GM21515 (cell line): ENCODE measurements around the gene CLEC10A.

ENCODE experiments used
- ATAC-seq: cut with Tn5 transposase; IDR thresholded peaks from one replicate; pipeline ENCODE4 v1.9.1; 2021; ENCODE audit not compliant: unreplicated experiment

CLEC10A gene

DNA sequence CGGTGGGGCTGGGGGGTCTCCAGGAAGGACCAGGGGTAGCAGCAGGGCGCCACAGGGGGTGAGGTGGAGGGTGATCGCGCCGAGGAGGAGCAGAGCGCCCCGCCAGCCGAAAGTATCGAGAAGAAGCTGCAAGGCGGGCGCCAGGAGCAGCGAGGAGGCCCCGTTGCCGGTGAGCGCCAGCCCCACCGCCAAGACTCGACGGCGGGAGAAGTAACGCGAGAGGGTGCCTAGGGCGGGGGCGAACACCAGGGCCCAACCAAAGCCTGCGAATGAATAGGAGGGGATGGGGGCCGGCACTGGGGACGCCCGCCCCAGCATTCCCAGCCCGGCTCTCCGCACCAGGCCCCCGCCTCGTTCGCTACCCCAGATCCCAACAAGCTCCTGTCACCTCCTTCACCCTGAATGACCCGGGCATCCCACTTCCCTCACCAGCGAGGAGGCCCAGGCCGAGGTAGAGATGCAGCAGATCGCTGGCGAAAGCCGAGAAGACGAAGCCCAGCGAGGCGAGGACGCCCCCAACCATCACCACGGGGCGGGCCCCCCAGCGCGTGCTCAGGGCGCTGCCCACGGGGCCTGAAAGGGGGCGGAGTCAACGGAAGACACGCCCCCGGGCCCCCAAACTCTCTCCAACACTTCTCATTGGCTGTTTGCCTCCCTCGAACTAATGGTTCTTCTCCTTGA, 37.4 kb downstream of the CLEC10A start:
- no peak for ATAC-seq

DNA sequence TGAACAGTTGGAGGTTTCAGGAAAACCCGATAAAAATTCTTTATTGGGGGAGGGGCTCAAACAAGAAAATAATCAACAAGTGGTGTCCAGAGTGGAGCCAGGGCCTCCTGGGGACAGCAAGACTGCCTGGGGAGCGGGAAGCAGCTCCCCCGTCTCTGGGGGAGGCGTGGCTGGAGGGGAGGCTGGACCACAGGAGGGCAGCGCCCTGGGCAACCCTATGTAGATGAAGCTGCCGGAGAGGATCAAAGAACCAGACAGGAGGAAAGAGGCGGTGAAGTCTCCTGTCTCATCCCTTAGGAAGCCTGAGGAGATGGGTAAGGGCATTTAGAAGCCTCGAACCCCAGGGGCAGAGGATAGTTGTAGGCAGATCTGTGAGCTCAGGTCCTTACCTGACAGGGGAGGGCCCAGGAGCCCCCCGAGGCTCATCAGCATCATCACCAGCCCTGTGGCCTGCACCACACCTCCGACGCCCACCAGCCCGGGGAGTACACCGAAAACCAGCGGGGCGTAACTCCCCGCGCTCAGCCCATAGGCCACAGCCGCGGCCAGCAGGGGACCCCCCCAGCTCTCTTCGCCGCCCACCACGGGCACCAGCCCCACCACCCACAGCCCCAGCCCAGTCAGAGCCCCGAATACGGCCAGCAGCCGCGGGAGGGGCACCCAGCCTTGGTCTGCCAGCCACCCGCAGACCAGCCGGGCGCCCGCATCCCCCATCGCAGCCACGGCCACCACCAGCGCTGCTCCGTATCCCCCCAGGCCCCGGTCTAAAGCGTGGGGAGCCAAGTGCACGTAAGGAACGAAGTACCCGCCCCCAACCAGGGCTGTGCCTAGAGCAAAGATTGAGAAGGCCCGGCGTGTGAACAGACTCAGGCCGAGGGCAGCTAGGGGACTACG, 38.2 kb downstream of the CLEC10A start:
- ATAC-seq: no peak

DNA sequence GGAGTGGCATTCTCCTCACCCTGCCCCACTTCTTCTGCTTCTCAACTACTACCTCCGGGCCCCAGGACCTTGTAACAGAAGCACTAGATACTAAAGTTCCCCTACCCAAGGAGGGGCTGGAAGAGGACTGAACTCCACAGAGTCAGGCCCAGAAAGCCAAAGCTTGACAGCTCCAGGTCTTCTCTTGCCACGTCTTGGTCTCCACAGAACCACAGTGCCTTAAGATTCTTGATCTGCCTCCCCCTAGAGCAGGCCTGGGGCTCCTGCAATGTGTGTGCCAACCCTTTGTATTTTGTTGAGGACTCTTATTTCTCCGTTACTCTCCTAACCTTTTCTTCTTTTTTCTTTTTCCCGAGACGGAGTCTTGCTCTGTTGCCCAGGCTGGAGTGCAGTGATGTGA, 40.2 kb downstream of the CLEC10A start:
- no peak for ATAC-seq

DNA sequence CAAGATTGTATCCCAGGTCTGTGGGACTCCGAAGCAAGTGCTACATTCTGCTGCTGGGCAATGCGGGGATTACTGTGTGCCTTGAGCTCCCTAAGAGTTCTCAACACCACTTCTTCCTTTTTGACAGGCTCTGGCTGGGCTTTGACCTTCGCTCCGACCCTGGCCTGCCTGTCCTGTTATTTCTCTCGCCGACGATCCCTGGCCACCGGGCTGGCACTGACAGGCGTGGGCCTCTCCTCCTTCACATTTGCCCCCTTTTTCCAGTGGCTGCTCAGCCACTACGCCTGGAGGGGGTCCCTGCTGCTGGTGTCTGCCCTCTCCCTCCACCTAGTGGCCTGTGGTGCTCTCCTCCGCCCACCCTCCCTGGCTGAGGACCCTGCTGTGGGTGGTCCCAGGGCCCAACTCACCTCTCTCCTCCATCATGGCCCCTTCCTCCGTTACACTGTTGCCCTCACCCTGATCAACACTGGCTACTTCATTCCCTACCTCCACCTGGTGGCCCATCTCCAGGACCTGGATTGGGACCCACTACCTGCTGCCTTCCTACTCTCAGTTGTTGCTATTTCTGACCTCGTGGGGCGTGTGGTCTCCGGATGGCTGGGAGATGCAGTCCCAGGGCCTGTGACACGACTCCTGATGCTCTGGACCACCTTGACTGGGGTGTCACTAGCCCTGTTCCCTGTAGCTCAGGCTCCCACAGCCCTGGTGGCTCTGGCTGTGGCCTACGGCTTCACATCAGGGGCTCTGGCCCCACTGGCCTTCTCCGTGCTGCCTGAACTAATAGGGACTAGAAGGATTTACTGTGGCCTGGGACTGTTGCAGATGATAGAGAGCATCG, 41.8 kb downstream of the CLEC10A start:
- no peak for ATAC-seq

DNA sequence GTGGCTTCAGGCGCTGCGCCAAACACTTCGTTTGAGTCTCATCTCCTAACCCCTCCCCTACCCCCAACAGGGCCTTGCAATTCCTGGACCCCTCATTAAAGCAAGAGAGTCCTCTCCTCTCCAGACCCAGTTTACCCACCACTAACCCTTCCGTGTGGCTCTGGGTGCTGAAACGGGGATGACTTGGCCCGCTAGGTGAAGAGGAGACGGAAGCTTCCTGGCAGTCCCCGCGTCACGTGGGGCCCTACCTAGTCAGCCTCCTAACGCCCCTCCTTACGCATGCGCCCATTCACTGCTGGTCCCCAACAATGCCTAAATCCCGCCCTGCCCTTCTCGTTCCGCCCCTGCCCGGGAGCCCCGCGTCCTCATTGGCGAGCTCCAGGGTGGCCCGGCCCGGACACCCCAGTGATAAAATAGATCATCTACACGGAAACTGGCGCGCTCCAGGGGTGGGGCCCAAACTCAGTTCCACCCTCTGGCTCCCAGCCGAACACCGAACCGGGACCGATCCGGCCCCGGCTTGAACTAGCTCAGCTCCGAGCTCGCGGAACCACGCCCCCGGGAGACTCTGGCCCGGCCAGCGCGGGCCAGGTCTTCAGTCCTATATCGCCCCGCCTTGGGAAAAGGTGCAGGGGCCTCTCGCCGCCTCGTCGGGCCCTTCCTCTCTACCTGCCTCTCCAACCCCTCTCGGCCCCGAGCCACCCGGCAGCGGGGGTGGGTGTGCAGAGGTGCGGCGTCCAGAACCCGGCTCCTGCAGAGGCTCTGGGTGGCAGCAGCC, 44.3 kb downstream of the CLEC10A start, which contains the start of gene SLC16A13:
Gene SLC16A13, plus strand, starts transcription at position 425 of the 778 bp plus-strand sequence. CDS start 368 bp downstream, outside the sequence.
- ATAC-seq: peak; percentile 83

DNA sequence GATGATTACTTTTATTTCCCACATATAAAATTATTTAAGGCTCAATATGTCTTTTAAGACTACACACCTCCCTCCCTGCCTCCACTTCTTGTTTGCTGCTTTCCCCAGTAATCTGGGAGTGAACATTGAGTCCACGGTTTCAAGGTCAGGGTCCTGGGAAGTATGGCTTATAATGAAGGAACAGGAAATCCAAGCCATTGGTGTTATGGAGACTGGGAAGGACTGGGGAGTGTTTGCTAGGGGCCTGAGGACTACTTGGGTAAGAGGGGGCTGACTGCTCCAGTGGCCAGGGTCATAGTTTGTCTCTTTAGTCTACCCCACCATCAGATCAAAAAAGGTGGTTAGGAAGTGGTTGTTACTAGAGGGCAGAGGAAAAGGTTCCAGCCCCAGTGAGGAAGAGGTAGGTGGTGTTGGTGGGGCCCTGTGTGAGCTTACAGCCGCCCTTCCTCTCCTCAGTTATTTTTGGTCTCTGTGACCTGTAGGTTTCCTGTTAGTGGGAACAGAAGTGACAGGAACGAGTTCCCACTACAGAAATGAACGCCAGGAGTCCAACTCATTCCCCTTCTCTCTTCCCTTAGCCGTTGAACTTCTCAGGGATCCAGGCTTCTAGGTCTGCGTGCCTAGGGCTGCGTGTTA, 45.0 kb downstream of the CLEC10A start:
- peak; percentile 8 for ATAC-seq

DNA sequence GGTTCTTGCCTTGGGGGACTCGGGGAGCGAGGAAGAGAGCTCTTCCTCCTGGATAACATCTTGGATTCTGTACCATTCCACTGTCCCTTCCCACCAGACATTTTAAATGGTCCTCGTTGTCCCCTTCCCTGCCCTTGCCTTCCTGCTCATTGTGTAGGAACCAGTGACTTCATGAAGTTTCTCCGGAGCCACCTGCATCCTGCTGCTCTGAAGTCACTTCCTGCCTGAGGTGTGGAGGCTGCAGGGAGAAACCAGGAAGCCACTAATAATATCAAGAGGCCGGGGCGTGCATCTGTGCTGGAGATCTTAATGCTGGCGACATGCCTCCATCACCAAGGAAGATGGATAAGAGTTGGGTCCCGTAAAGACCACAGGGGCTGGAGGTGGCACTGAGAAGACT, 50.4 kb downstream of the CLEC10A start:
- ATAC-seq: no peak

DNA sequence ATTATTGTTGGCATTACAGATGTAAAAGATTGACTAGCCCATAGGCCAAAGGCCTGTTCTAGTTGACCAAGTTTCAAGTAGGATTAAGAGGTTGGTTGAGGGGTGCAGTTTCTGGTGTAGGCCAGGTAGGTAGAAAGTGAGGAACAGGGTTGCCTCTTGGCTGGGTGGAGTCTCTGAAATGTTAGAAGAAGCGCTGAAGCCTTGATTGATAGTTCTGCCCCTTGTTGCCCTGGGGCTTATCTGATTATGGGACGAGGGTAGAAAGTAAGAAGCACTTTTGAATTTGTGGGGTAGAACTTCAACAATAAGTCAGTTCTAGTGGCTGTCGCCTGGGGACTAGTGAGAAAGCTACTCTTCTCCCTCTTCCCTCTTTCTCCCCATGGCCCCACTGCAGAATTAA, 51.0 kb downstream of the CLEC10A start:
- no peak for ATAC-seq

DNA sequence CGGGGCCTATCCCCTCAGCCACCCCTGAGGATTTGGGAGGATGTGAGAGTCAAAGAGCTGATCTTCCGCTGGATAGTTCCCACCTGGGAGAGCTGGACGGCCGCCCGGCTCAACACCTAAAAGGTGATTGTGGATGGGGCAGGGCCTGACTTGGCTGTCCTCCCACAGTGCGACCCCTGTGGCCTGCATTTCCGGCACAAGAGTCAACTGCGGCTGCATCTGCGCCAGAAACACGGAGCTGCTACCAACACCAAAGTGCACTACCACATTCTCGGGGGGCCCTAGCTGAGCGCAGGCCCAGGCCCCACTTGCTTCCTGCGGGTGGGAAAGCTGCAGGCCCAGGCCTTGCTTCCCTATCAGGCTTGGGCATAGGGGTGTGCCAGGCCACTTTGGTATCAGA, 52.7 kb downstream of the CLEC10A start:
- no peak for ATAC-seq

DNA sequence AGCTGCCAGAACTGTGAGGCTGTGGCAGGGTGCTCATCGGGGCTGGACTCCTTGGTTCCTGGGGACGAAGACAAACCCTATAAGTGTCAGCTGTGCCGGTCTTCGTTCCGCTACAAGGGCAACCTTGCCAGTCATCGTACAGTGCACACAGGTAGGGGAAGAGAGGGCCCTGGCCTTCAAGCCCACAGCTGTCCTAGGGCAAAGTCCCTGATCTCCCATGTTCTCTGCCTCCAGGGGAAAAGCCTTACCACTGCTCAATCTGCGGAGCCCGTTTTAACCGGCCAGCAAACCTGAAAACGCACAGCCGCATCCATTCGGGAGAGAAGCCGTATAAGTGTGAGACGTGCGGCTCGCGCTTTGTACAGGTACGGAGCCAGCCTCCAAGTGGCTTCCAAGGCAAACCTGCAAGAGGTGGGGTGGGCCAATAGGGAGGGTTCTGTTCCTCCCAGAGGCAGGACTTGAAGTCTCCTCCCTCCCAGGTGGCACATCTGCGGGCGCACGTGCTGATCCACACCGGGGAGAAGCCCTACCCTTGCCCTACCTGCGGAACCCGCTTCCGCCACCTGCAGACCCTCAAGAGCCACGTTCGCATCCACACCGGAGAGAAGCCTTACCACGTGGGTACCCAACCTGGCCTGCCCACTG, 53.5 kb downstream of the CLEC10A start:
- ATAC-seq: no peak

DNA sequence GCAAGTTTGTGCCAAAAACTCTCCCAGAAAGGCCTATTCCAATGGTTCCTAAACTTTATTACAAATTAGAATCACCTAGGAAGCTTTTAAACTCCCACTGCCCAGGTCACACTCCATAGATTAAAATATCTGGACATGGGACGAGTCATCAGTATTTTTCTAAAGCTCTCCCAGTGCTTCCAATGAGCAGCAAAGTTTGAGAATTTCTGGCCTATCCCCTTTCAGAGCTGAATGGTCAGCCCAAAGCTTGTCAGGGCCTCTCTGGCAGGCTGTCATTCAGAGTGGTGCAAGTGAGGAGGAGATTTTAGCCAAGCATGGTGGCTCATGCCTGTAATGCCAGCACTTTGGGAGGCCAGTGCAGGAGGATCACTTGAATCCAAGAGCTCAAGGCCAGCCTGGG, 54.8 kb downstream of the CLEC10A start:
- no peak for ATAC-seq
